Trophoblast cell (in vitro differentiated cells and primary cell): Measurements from ENCODE around the gene TRMU.

Experiments
- DNase-seq, 2 donors: peaks; one replicate each; pipeline ENCODE4 v3.0.0-alpha.2; 2016
- H2AFZ ChIP-seq: 2 replicates; pipeline ENCODE4 v1.6.1; 2013; ENCODE audit warnings: low read length, moderate library complexity, mild to moderate bottlenecking; ENCODE audit not compliant: insufficient read depth, poor library complexity
- H2AK5ac ChIP-seq: 2 replicates; pipeline ENCODE4 v1.6.1; 2013; ENCODE audit warnings: mild to moderate bottlenecking, low read length
- H2BK120ac ChIP-seq: 2 replicates; pipeline ENCODE4 v1.6.1; 2013; ENCODE audit warnings: low read length, mild to moderate bottlenecking, moderate library complexity; ENCODE audit not compliant: insufficient read depth, poor library complexity
- H2BK12ac ChIP-seq: 2 replicates; pipeline ENCODE4 v1.6.1; 2013; ENCODE audit warnings: mild to moderate bottlenecking, low read length, moderate library complexity
- H2BK5ac ChIP-seq: 2 replicates; pipeline ENCODE4 v1.6.1; 2013; ENCODE audit warnings: low read length, low read depth, moderate library complexity, mild to moderate bottlenecking; ENCODE audit not compliant: poor library complexity
- H3K14ac ChIP-seq: 2 replicates; pipeline ENCODE4 v1.6.1; 2013; ENCODE audit warnings: mild to moderate bottlenecking, low read length
- H3K18ac ChIP-seq: 2 replicates; pipeline ENCODE4 v1.6.1; 2013; ENCODE audit warnings: mild to moderate bottlenecking, low read length
- H3K23ac ChIP-seq: 2 replicates; pipeline ENCODE4 v1.6.1; 2013; ENCODE audit warnings: low read length
- H3K27ac ChIP-seq: 2 replicates; pipeline ENCODE4 v1.5.1; 2013; ENCODE audit warnings: low read depth, mild to moderate bottlenecking, inconsistent platforms, low read length, moderate library complexity
- H3K27me3 ChIP-seq: 2 replicates; pipeline ENCODE4 v1.6.1; 2013; ENCODE audit warnings: inconsistent platforms, mild to moderate bottlenecking, low read length, moderate library complexity; ENCODE audit not compliant: insufficient read depth
- H3K36me3 ChIP-seq, 2 experiments: 1 replicate in 1 of 2; 2 replicates in 1 of 2; pipeline ENCODE4 v1.6.1; 2013; ENCODE audit warnings: low read length in 2 of 2, mild to moderate bottlenecking in 2 of 2, moderate library complexity in 1 of 2; ENCODE audit not compliant: insufficient read depth in 2 of 2, control insufficient read depth in 1 of 2
- H3K4ac ChIP-seq: 2 replicates; pipeline ENCODE4 v1.6.1; 2013; ENCODE audit warnings: low read depth, mild to moderate bottlenecking, low read length, moderate library complexity
- H3K4me1 ChIP-seq, 2 experiments: 1 replicate in 1 of 2; 2 replicates in 1 of 2; pipeline ENCODE4 v1.6.1; 2013; ENCODE audit warnings: low read length in 2 of 2, mild to moderate bottlenecking in 2 of 2, moderate library complexity in 1 of 2; ENCODE audit not compliant: insufficient read depth in 2 of 2, control insufficient read depth in 1 of 2
- H3K4me2 ChIP-seq: 2 replicates; pipeline ENCODE4 v1.6.1; 2013; ENCODE audit warnings: inconsistent platforms, mild to moderate bottlenecking, low read length, moderate library complexity
- H3K4me3 ChIP-seq: 2 replicates; pipeline ENCODE4 v1.5.1; 2013; ENCODE audit warnings: mild to moderate bottlenecking, low read depth, low read length, inconsistent platforms
- H3K79me1 ChIP-seq: one replicate; pipeline ENCODE4 v1.6.1; 2013; ENCODE audit warnings: low read length
- H3K79me2 ChIP-seq: 2 replicates; pipeline ENCODE4 v1.6.1; 2013; ENCODE audit warnings: low read length, mild to moderate bottlenecking; ENCODE audit not compliant: control insufficient read depth, insufficient read depth, poor library complexity
- H3K9ac ChIP-seq: 2 replicates; pipeline ENCODE4 v1.6.1; 2013; ENCODE audit warnings: mild to moderate bottlenecking, low read length
- H3K9me3 ChIP-seq: 2 replicates; pipeline ENCODE4 v1.6.1; 2013; ENCODE audit warnings: low read depth, mild to moderate bottlenecking, control low read depth, inconsistent platforms, low read length; ENCODE audit not compliant: insufficient read depth
- H4K12ac ChIP-seq: 2 replicates; pipeline ENCODE4 v1.6.1; 2013; ENCODE audit warnings: low read depth, mild to moderate bottlenecking, low read length, moderate library complexity
- H4K8ac ChIP-seq: 2 replicates; pipeline ENCODE4 v1.6.1; 2013; ENCODE audit warnings: low read depth, mild to moderate bottlenecking, low read length, moderate library complexity
- H4K91ac ChIP-seq: one replicate; pipeline ENCODE4 v1.6.1; 2013; ENCODE audit warnings: low read depth, mild to moderate bottlenecking, low read length, moderate library complexity
- WGBS: extraction: QIAGEN DNeasy Blood & Tissue Kit; methylation state at CpG from one replicate; pipeline ENCODE4 v1.1.7; 2013; ENCODE audit warnings: missing lambda C conversion rate; ENCODE audit not compliant: insufficient read length, insufficient coverage; ENCODE audit errors: extremely low coverage; 5-methylcytosine and 5-hydroxymethylcytosine counted together

The TRMU gene

DNA sequence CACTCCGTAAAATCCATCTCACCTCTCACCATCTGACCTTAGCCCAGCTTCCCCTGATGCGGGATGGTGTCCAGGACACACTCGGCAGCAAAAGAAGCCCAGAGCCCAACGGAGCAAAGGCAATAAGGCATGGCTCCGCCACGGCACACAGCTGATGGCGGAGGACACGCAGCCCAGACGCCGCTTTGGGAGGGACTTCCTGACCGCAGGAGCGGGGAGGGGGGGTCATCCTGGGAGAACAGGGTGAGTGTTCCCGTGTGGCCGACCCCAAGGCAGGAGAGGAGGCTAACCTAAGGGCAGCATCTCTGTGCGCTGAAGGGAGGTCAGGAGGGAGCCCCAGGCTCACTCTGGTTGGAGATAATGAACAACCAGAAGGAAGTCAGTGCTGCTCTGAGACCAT lies 71.3 kb downstream of the TRMU start:
- Histone ChIP-seq H3K9ac (no peak overlapping the region), H3K27ac (no peak overlapping the region), H3K23ac (no peak overlapping the region), H3K4me3 (no peak overlapping the region), H3K4me1 (no peaks in the 10 kb centered on the region), H3K14ac (no peak overlapping the region), H2BK120ac (no peak overlapping the region), H4K12ac (no peak overlapping the region), H3K36me3 (peaks cover 9 to 11% of the 10 kb centered on the region in 2 experiments), H3K79me1 (no peaks in the 10 kb centered on the region), H2BK12ac (no peak overlapping the region), H2AFZ (no peak overlapping the region), H4K91ac (no peak overlapping the region), H3K4me2 (no peak overlapping the region), H2AK5ac (no peak overlapping the region), H3K9me3 (no peaks in the 10 kb centered on the region), H3K4ac (no peak overlapping the region), H3K27me3 (no peaks in the 10 kb centered on the region), H4K8ac (no peak overlapping the region), H3K18ac (no peak overlapping the region), H3K79me2 (no peaks in the 10 kb centered on the region), H2BK5ac (no peak overlapping the region)
- no peak for DNase-seq
- WGBS: no CpG with 5 or more reads among the region's 15 CpGs
